GM12872 (cell line): ENCODE results near the gene SDC1.

Source experiments
- TF ChIP-seq, protein P1 (sequence below): IDR thresholded peaks from 3 replicates; pipeline ENCODE4 v1.5.1; 2011; ENCODE audit warnings: low read depth, mild to moderate bottlenecking, low read length, moderate library complexity; ENCODE audit not compliant: insufficient read depth

Gene SDC1

DNA sequence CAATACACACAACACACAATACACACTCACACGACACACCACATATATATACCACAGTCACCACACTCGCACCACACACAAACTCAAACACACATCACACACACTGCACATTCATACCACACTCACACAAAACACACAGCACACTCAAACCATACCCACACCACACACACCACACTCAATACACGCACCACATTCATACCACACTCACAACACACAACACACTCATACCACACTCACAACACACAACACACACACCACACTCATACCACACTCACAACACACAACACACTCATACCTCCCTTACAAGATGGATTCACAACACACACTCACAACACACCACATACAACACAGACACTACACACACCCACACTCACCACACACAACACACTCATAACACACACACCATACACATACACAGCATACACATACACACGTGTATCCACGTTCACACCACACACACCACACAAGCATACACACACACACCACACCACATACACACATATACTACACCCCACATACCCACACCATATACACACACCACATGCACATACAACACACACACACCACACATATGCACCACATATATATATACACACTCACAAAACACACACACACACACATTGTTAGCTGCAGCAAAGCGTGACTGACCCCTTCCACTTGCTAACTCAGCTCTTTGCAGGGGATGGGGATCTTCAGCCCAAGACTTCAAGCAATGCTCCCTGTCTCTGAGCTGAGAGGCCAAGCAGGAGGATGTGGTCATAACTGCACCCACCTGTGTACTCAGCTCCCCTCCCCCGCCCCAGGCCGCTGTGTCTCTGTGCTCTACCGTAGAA, 59.0 kb downstream of the SDC1 start:
- TF ChIP-seq, protein P1, sequence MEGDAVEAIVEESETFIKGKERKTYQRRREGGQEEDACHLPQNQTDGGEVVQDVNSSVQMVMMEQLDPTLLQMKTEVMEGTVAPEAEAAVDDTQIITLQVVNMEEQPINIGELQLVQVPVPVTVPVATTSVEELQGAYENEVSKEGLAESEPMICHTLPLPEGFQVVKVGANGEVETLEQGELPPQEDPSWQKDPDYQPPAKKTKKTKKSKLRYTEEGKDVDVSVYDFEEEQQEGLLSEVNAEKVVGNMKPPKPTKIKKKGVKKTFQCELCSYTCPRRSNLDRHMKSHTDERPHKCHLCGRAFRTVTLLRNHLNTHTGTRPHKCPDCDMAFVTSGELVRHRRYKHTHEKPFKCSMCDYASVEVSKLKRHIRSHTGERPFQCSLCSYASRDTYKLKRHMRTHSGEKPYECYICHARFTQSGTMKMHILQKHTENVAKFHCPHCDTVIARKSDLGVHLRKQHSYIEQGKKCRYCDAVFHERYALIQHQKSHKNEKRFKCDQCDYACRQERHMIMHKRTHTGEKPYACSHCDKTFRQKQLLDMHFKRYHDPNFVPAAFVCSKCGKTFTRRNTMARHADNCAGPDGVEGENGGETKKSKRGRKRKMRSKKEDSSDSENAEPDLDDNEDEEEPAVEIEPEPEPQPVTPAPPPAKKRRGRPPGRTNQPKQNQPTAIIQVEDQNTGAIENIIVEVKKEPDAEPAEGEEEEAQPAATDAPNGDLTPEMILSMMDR = no peak

DNA sequence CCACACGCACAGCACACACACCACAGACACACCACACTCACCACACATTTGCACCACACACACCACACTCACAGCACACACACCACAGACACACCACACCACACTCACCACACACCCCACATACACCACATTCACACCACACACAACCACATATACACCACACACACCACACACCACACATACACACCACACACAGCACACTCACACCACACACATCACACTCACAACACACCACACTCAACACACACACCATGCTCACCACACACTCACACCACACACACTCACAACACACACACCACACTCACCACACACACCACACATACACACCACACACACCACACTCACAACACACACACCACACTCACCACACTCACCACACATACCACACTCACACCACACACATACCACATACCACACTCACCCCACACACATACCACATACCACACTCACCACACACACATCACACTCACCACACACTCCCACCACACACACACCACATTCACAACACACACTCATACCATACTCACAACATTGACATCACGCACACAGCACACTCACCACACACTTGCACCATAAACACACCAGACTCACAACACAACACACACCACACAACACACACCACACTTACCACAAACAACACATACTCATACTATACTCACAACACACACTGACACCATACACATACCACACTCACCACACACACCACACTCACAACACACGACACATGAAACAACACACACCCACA, 60.0 kb downstream of the SDC1 start:
- TF ChIP-seq, protein P1 = no peak

GRCh38 chr2:20164061-20164733, 60.7 kb downstream of the SDC1 start:
- TF ChIP-seq, protein P1 = no peak

DNA sequence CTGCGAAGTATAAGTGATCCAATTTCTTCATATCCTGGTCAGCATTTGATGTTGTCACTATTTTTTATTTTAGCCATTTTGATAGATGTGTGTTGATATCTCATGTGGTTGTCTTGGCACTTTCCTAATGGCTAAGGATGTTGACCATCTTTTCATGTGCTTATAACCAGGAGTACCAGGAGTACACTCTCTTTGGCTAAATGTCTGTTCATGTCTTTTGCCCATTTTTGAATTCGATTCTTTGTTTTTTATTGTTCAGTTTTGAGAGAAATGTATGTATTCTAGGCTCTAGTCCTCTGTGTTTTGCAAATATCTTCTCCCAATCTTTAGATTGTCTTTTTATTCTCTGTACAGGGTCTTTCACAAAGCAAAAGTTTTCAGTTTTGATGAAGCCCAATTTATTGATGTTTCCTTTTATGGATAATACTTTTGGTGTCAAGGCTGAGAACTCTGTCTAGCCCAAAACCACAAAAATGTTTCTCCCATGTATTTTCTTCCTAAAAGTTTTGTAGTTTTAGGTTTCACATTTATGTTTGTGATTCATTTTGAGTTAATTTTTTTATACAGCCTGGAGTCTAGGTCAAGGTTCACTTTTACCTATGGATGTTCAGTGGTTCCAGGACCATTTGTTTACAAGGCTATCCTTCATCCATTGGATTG, 65.4 kb downstream of the SDC1 start:
- TF ChIP-seq, protein P1 = no peak

DNA sequence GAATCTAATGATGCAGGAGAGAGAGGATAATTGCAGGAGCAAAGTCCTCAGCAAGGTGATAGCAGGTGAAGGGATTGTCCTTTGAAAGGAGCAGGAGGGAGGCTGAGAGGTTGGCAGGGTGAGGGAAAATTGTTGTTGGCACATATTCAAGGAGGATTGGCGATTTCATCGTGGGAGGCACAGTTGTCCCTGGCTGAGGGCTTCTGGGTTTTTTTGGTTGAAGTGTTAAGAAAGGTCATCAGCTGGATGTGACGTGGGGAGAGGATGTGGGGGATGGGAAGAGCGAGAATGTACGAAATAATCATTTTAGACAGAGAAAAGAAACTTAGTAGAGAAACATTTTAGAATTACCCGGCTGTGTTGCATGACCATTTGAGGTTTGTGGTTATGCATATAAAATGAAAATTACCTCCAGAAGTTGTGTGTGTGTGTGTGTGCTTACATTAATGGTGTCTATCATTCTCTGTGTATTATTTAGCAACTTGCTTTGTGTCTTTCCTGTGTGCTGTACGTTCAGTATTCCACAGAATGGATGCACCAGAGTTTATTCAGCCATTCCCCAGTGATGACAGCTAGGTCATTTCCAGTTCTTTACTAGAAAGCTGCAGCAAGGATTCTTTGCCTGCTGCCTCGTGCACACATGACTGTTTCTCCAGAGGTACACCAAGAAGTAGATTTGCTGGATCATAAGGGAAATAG, 67.6 kb downstream of the SDC1 start:
- TF ChIP-seq, protein P1 = no peak

DNA sequence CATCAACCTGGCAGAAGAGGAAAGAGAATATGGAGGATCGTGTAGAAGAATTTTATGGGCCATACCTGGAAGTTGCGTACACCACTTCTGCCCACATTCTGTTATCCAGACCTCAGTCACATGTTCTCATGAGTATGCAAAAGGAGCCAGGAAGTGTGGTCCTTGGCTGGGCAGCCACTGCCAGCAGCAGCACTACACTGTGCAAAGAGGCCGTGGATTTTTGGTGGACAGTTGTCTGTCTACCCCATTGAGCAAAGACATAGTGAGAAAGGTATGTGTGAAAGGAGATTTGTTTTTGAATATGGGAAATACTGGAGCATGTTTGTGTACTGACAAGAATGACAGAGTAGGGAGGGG, 68.1 kb downstream of the SDC1 start:
- TF ChIP-seq, protein P1 = no peak
